Lower leg skin (tissue), 4 donors: ENCODE measurements around the gene TOP2B. TPM values are rescaled to one million over a fixed set of nuclear protein-coding genes. Genes with fewer than 3 reads are reported as not detected.

Experiments used
- DNase-seq, 2 donors: peaks; one replicate each; pipeline ENCODE4 v3.0.0-alpha.2; 2019; ENCODE audit warnings: low spot score in 2 of 2
- H3K4me3 ChIP-seq: fragments of 200-600 bp; sonication (generic); 2 replicates; pipeline ENCODE4 v1.5.1; 2017; ENCODE audit warnings: mild to moderate bottlenecking, low read depth; ENCODE audit not compliant: poor library complexity, severe bottlenecking
- CTCF ChIP-seq, 3 donors: fragments of 450-650 bp; IDR thresholded peaks; one replicate each; pipeline ENCODE4 v1.5.1; 2016; ENCODE audit warnings: antibody characterized with exemption in 3 of 3, mild to moderate bottlenecking in 3 of 3, moderate library complexity in 2 of 3
- POLR2A ChIP-seq, 2 donors: fragments of 450-650 bp; IDR thresholded peaks; one replicate each; pipeline ENCODE4 v1.6.1; 2016 to 2017; ENCODE audit warnings: antibody characterized with exemption in 2 of 2, mild to moderate bottlenecking in 1 of 2, moderate library complexity in 1 of 2
- WGBS, 2 donors: methylation state at CpG; one replicate each; pipeline ENCODE4 v1.1.5; 2018; 5-methylcytosine and 5-hydroxymethylcytosine counted together
- intact Hi-C: fragments of 100-400 bp; cut with DNase I; formaldehyde crosslinking; loops from one replicate; pipeline ENCODE4 v1.15.0; 2023; ENCODE audit warnings: low total_unique reads
- total RNA-seq, 4 donors: library from RNA; depleted of rRNA; stranded (reverse); fragments of >200 nt; gene quantifications; one replicate each; pipeline ENCODE4 v1.1.0, GENCODE V29; 2016

TOP2B gene
- total RNA-seq, 4 donors from 2014 or later, result 62.9 to 77.4 (median 65.4) TPM

- DNase-seq, result no peak
- TF ChIP-seq POLR2A (IDR thresholded peaks at IDR 0.05) (no peak), CTCF (IDR thresholded peaks at IDR 0.05) (no peak)
- 94 to 95% methylated on average over 14 of the region's 14 CpGs for WGBS, 2 donors
- no peak overlapping the region for H3K4me3 ChIP-seq
- intact Hi-C loops, result loop anchor here (10.0 kb wide), 1 partner anchor 143 kb away; the partner anchor contains the start of gene RARB
These were observed 96.7 kb downstream of the TOP2B start for GRCh38 chr3:25567806-25568524.

GRCh38 chr3:25567388-25567787, 97.3 kb downstream of the TOP2B start:
- H3K4me3 ChIP-seq, result no peak overlapping the region
- 86 to 92% methylated on average over 10 of the region's 10 CpGs for WGBS, 2 donors
- no peak for DNase-seq
- TF ChIP-seq POLR2A (IDR thresholded peaks at IDR 0.05) (no peak), CTCF (IDR thresholded peaks at IDR 0.05) (no peak)
- intact Hi-C loops, result loop anchor here (10.0 kb wide), 1 partner anchor 143 kb away; the partner anchor contains the start of gene RARB

GRCh38 chr3:25566358-25566920, 98.3 kb downstream of the TOP2B start:
- no peak for TF ChIP-seq POLR2A (IDR thresholded peaks at IDR 0.05)
- TF ChIP-seq CTCF (IDR thresholded peaks at IDR 0.05), result no peak
- no peak for DNase-seq
- 82 to 85% methylated on average over 5 of the region's 5 CpGs for WGBS, 2 donors
- H3K4me3 ChIP-seq, result no peak overlapping the region
- intact Hi-C loops, result loop anchor here (10.0 kb wide), 1 partner anchor 142 kb away; the partner anchor contains the start of gene RARB

- WGBS, 2 donors, result 89 to 96% methylated on average over 7 of the region's 7 CpGs
- DNase-seq, result no peak
- TF ChIP-seq POLR2A (IDR thresholded peaks at IDR 0.05), result no peak
- no peak for TF ChIP-seq CTCF (IDR thresholded peaks at IDR 0.05)
- H3K4me3 ChIP-seq, result no peak overlapping the region
- intact Hi-C loops, result loop anchor here (10.0 kb wide), 1 partner anchor 141 kb away; the partner anchor contains the start of gene RARB
These were observed 98.9 kb downstream of the TOP2B start for GRCh38 chr3:25565807-25566206.

- no peak overlapping the region for H3K4me3 ChIP-seq
- no peak for DNase-seq
- intact Hi-C loops, result loop anchor here (10.0 kb wide), 1 partner anchor 139 kb away; the partner anchor contains the start of gene RARB
- no peak for TF ChIP-seq CTCF (IDR thresholded peaks at IDR 0.05)
- no peak for TF ChIP-seq POLR2A (IDR thresholded peaks at IDR 0.05)
- 94 to 96% methylated on average over 4 of the region's 4 CpGs for WGBS, 2 donors
These were observed 100.6 kb downstream of the TOP2B start for GRCh38 chr3:25564075-25564474.
